SU-DHL-6 (cell line): ENCODE data around the gene SENP7.

Experiments
- EZH2phosphoT487 ChIP-seq: fragments of 200-600 bp; sonication (generic), shearing (Covaris generic); conservative IDR thresholded peaks from 2 replicates; pipeline ENCODE4 v1.6.1; 2018; ENCODE audit warnings: mild to moderate bottlenecking, antibody characterized with exemption, low read length, moderate library complexity, mixed read lengths
- TF ChIP-seq, protein P1 (sequence below): fragments of 200-600 bp; sonication (generic); IDR thresholded peaks from one replicate; pipeline ENCODE4 v1.5.1; 2017; ENCODE audit warnings: antibody characterized with exemption, mild to moderate bottlenecking, low read length, moderate library complexity; ENCODE audit not compliant: insufficient read depth, poor library complexity, severe bottlenecking

DNA sequence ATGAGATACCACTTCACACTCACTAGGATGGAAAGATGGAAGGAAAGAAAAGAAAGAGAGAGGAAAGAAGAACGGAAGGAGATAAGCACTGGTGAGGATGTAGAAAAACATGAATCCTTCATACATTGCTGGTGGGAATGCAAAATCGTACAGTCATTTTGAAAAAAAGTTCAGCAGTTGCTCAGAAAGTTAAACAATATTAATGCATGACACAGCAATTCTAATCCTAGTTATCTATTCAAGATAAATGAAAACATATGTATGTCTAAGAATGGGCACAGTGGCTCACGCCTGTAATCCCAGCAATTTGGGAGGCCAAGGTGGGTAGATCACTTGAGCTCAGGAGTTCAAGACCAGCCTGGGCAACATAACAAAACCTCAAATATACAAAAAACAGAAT, 59.1 kb downstream of the SENP7 start:
- TF ChIP-seq, protein P1, sequence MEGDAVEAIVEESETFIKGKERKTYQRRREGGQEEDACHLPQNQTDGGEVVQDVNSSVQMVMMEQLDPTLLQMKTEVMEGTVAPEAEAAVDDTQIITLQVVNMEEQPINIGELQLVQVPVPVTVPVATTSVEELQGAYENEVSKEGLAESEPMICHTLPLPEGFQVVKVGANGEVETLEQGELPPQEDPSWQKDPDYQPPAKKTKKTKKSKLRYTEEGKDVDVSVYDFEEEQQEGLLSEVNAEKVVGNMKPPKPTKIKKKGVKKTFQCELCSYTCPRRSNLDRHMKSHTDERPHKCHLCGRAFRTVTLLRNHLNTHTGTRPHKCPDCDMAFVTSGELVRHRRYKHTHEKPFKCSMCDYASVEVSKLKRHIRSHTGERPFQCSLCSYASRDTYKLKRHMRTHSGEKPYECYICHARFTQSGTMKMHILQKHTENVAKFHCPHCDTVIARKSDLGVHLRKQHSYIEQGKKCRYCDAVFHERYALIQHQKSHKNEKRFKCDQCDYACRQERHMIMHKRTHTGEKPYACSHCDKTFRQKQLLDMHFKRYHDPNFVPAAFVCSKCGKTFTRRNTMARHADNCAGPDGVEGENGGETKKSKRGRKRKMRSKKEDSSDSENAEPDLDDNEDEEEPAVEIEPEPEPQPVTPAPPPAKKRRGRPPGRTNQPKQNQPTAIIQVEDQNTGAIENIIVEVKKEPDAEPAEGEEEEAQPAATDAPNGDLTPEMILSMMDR: no peak
- TF ChIP-seq EZH2phosphoT487: no peak
